Effector CD8-positive, alpha-beta T cell (primary cell): ENCODE data around the gene NFE2L3.
"Not testable (repeated sequence)": the region's sequence is repeated elsewhere in the genome, so short reads cannot be mapped to it uniquely, and the experiment has no call there.

Experiments used
- DNase-seq: peaks from one replicate; lab custom pipeline; 2025; lab: John Stamatoyannopoulos, UW

Gene NFE2L3

DNA sequence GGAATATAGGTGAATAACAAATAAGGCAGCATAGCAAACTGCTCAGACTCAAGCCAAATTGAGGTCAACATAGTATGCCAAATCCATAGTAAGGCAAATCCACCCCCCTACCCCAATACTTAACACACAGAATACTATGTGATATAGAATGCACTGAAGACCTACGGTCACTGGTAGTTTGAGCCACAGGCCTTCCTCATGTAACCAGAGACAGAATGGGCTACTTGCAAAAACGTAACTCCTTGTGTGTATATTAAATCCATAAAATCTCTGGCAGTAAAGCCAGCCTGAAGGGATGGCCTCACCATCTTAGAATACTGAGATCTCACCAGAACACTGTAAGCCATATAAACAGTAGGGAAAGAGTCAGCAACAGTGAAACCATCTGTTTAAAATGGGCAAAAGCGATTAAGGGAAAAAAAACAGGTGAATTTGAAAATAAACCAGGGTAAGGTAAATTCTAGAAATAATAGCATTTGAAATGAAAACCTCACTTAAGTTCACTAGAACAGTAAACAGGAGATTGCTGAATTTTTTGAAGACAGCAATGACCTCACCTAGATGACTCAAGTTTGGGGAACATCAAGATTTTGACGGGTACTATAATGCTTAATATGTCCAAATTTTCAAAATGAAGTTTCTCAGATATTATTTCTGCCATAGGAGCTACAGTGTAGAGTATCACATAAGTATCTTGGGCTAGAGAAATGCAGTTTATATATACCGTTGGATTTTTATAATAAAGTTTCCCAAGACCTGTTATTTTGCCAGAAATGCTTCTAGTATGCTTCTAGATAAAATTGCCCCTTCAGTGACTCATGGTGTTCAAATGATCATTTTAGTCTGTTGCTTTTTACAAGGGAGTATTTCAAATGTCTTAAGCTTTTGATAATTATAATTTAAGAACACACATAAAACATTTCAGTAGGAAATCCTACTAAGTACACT, 34.6 kb downstream of the NFE2L3 start:
- DNase-seq, result no peak

DNA sequence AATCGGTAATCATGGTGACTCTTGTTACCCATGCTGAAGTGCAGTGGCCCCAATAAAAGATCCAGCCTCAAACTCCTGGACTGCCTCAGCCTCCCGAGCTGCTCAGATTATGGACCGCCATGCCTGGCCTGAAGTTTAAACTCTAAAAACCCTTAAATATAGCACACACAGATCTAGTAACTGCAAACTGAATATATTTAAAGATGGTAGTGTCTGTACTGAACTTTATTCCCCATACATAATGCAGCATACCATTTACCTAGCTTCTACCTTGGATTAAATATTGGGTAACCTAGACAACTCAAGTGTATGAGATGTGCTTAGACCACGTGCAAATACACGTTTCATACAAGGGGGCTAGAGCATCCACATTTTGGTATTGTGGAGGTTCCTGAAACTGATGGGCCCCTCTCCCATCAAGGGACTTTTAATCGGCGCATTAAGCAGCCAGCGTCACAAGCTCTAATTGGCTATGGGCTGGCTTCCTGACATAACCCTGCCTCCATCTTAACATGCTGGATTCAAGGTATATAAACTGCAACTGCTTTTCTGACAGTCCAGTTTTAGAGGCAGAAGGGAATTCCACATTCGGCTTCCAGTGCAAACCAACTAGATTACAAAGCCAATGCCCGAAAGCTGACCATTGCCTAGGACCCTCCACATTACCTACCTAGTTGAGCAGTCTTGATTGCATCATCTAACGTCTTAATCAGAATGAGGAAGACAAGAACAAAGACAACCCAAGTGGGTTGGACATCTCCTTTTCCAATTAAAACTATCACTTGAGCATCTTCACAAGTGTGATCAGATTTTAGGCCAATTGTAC, 35.6 kb downstream of the NFE2L3 start:
- no peak for DNase-seq

DNA sequence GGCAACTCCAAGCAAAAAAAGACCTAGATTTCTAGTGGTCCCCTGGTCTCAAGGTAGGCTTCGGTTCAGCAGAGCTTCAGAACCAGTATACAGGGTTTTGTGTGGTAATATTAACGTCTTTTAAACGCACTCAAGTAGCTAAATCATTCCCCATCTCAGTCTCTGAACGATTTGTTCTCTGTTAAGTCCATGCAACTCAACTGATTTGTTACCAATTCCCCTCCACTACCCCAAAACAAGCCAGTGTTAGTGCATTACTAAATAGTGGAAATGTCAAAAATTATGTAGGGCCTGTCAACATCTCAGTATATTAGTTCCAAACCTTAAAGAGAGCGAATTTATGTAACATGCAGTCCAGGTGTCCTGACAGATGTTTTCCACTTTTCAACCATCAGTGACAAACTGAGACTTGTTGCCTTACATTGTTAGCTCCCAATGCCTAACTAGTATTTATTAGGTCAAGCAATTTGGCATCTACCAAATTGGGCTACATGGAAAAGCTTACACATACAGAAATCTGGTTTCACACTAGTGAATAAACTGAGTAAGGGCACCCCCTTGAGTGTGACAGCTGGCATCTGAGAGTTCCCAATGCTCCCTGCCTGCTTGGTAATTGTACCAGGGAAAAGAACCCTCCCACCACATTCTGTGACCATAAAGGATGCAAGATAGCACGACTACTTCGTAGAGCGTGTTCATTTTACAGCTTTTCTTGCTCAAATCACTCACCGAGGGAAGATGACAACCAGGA, 36.4 kb downstream of the NFE2L3 start:
- DNase-seq, result no peak

DNA sequence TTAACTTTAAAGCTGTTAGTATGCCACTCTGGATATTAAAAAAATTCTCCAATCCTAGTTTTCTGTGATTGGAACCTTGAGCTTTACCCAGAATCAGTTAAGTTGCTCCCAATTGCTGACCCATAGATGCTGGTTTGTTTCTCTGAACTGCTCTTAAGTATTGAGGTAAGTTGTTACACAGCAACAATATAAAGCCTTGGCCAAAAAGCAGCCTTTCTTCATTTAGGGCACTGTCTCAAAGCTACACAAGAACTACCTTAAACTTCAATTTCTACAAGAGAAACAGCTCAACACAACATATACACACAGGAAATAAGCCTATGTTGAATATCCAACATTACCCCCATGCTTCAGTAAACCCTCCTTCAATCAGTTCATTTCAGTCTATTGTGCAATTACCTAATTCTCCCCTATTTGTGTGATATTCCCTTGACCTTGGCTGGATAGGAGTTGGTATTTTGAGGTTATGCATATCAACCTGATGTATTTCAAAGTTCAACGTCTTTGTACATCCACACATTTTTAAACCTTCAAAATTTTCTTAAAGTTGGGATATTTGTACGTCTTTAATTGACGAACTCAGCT, 37.1 kb downstream of the NFE2L3 start:
- no peak for DNase-seq

DNA sequence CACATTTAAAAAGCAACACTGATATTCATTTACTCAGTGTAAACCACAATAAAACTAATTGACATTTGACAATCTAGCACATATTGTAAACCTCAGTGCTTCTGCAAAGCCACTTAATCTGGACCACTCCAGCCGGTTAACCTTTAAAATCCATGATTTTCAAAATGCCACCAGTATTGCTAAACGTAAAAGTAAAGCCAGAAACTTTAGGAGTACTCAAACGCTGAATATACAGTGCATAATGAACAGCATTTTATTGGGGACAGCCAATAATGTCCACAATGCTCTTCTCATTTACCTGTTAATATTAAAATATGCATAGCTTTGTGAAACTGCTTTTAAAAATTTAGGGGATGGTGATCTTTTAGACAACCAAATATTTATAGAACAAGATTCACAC, 37.7 kb downstream of the NFE2L3 start:
- no peak for DNase-seq

DNA sequence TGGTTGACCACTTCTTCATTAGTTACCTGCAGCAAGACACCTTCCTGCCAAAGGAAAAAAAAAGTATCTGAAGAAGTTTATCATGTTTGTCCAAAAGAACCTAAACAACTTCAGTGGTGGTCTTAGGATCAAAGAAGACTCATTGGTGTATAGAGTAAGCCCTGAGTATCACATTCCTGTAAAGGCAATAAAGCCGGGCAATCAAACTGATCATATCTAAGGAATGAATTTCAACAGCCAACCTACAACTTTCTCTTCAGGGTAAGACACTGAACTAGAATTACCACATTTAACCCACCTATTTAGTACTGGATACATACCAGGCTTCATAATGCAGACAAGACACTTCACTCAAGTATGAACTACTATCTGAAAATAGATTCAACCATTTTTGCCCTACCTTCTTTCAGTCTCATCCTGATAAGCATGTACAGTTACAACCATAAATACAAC, 38.4 kb downstream of the NFE2L3 start:
- DNase-seq, result no peak

DNA sequence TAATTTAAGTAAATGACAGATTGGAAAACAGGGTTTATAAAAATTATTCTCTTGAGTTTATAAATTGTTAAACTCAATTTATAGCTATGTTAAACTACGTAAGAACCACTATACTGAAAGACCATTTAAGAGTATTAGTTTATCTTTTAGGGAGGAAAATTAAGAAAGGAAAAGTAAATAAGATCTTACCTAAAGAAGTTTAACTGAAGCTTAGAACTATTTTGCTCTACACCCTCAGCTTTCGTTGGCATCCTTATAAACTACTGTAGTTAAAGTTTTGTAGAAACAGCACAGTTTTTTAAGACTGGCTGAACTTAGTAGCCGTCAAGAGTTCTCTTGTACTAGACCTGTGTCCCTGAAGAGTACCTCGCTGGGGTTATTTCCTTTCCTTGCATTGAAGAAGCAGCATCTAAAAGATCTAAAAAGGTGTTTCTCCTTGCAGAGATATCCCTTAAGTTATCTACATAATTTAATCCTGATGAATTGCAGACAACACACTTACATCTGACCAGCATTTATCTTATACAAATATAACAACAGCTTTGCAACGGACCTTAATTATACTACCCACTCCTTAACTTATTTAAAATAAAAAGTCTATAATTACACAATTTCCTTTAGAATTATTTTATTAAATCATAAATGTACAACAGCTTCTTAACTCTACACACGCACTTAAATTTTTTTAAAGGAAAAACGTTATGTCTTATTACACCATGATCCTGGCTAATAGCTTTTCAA, 39.4 kb downstream of the NFE2L3 start:
- no peak for DNase-seq

DNA sequence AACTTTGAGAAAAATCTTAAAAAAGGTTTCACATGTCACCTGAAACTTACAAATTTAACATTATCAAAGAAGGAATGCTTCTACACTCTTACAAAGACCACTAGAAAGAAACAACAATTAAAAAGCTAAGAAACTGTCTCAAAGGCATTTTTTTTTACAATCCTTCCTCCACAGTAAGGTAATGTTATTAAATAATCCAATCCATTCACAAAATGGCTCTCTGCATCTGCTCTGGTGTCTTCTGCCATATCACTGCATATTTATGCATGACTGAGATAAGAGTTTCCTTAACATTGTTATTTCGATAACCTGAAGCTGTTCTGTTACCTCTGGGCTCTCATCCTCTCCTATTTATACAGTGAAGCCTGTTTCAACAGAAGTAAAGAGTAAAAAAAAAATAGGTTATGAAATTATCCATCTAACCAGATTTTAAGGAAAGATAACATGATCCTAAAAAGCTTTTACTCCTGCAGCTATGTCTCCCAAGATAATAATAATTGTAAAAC, 40.0 kb downstream of the NFE2L3 start:
- no peak for DNase-seq

DNA sequence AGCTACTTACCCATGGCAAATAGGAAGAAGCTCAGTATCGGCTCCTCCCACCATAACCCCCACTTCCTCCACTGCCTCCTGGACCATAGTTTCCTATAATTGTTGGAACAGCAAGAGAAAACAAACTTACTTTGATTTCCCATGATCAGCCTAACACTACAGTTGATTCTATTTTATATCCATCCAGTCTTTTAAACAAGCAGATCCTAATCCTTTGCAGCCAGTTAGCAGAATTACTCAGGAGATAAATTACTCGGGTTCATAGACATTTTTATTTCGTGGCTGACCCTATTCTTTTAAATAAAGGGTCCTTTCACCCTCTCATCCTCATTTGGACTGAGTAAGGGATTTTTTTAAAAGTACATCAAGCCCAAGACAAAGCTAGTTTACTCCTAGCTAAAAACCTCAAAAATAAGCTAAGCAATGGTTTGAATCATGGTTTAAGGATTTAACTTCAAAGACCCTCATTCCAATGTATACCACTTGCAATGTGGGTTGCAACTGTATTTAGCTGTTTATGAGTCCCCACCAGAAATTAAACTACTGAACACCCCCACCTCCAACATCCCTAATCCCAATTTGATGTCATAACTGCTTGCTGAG, 40.6 kb downstream of the NFE2L3 start:
- DNase-seq, result no peak

DNA sequence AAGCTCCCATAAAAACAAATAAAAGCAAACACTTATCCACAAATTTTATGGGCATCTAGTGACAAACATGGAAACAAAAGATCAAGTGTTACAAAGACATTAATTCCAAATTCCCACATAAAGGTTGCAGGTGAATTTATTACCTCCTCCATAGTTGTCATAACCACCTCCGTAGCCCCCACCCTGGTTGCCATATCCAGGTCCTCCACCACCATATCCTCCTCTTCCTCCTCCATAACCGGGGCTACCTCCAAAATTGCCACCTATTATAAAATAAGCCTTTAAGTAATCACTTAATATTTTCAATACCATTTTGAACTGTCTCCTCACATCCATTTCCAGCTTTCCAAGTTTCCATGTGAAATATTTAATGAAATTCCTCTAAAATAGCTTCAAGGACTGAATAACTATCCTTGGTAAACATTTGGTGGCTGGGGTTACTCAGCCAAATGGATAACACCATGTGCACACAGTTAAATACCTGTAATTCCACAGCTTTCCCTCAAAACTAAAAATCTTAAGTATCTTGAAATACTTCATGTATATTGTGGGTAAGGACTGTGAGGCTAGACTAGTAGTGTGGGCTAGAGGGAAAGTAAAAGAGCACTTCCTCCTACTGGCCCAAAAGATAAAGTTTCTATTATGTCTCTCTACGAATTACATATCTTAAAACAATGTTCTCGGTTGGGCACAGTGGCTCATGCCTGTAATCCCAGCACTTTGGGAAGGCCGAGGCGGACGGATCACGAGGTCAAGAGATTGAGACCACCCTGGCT, 41.6 kb downstream of the NFE2L3 start:
- DNase-seq, result no peak

DNA sequence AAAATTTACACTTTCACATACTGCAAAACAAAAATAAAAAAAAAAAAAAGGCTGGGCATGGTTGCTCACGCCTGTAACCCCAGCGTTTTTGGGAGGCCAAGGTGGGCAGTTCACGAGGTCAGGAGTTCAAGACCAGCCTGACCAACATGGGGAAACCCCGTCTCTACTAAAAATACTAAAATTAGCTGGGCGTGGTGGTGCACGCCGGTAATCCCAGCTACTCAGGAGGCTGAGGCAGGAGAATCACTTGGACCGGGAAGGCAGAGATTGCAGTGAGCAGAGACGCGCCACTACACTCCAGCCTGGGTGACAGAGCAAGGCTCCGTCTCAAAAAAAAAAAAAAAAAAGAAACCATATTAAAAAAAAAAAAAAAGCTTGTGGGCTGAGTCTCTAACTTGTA, 42.8 kb downstream of the NFE2L3 start:
- DNase-seq, result not testable (repeated sequence)

DNA sequence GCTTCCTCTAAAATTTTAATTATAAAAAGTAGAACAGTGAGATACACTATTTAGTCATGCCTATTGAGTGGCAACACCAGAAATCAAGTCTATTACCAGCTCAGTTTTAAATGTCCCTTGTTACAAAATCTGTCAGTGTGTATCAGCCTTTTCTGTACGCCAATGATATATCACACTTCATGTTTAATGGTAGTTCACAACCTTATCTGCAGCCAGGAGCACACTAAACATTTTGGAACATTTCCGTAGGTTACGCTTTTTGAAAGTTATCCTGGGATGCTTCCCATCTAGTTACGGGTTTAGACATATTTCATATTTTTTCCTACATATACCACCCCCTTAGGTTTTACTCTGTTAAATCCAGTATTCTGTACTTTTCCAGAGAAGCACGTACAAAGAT, 43.2 kb downstream of the NFE2L3 start:
- no peak for DNase-seq

DNA sequence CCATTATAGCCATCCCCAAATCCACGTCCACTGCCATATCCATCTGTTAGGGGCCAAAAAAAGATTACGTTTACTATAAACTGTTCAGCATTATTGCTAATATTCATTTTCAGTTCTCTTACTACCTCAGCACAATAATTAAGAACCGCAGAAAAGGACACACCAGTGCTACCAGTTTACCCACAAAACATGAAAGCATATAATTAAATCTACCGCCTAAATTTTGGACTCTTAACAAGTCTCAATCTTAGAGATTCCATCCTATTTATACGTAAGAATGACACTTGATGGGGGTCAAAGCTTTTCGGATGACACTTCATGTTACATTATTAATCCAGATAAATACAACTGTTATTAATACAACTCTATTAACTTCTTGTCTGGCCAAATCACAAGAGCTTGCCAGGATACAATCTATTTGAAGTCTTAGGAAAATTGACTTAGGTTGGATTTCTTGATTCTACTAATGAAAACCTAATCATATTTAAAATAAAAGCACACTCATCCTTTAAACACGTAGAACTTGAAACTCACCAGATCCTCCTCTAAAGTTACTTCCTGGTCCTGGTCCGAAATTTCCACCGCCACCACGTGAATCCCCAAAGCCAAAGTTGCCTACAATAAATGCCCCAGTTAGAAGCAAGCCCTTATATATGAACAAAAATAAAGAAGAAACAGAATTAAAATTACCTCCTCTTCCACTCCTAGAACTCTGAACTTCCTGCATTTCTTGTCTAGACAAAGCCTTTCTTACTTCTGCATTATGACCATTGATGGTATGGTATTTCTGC, 44.1 kb downstream of the NFE2L3 start:
- DNase-seq, result no peak

DNA sequence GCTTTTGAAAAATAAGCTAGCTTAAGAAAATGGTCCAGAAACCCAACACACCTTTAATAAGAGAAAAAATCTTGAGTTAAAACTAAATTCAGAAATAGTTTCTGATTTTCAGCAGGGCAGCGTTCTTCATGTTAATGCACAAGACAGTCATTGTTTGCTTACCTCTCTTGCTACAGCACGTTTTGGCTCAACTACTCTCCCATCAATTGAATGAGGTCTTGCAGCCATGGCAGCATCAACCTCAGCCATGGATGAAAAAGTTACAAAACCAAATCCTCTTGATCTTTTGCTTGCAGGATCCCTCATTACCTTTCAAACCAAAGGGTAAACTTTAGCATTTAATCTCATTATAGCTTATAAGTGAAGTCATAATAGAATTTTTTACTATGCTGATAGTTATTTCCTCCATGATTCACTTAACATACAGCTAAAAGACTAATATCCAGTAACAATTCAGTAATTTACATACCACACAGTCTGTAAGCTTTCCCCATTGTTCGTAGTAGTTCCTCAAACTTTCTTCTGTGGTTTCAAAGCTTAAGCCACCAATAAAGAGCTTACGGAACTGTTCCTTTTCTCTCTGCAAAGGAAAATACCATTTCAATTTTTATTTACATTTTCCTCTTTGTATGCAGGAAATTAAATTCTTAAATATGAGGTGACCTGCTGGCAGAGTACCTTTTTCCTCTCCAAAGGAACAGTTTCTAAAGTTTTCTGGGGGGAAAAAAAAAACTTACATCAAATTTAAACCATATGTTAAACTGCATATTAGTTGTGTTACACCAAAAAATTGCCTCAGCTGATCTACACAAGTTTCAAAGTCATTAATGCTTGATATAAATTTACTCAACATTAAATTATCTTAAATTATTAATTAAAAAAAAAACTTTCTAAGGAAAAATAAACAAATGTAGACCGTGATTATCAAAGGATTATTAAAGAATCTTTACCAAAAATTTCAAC, 45.4 kb downstream of the NFE2L3 start:
- DNase-seq, result no peak

DNA sequence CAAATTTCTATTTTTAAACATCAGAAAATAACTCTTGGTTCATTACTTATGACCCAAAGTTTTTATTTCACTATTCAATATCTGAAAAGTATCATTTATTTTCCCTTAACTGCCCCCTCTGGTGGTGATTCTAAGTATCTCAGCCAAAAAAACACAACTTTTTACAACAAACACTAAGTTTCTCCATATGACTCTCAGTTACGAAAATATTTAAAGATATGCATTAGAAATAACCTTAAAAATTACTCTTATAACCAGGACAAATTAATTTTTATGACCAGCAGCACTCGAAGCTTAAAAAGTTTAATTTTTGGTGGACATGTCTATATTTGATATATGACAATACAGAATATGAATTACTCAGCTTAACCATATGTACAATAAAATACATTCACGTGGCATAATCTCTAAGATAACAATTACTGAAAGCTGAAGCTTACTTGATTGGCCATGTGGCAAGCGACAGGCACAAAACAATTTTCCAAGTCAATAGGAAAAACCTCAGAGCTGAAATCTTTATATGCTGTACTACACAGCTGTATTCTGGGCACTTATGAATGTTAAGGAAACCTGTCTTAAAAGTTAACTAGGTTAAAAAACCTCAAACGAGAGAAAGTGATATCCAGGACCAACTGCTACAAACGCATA, 46.3 kb downstream of the NFE2L3 start:
- DNase-seq, result no peak

DNA sequence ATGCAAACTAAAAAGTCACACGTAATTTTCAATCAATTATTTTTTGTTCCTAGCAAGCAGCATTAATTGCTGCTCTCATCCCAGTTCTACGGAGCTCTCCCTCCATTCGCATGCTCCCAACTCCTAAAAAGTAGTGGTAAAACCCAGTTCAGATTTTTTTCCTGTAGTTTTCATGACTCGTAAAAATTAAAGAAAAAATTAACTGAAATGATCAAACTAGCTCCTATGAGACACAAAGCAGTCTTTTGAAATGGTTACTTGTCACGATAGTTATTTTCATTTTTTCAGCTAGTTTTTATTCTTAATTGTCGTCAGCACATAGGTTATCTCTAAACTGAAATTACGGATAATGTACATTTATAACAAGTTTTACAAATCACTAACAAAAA, 46.8 kb downstream of the NFE2L3 start:
- DNase-seq, result no peak
